Measurements from ENCODE around the gene MARCHF3. TPM values are rescaled to one million over a fixed set of nuclear protein-coding genes. Genes with fewer than 3 reads are reported as not detected.
A peak's percentile ranks its signal among the peaks of the same experiment; 100 is the strongest.

The MARCHF3 gene
- total RNA-seq, 1 experiment from 2014 or later, result 16.1 TPM

- DNase-seq (ENCODE audit: low spot score), result no peak
- Mint-ChIP-seq H3K4me3 (no peak overlapping the region), H3K27ac (peak overlapping the region; percentile 52), H3K4me1 (peaks cover 13% of the 10 kb centered on the region), H3K36me3 (peaks cover 88% of the 10 kb centered on the region), H3K9me3 (no peaks in the 10 kb centered on the region), H3K27me3 (ENCODE audit: low read depth) (no peaks in the 10 kb centered on the region)
- CTCF ChIA-PET, result interaction anchor here (0.6 kb wide), 1 partner anchor 256 kb away, joined by 3 read pairs; no protein-coding TSS in a partner anchor
- TF ChIP-seq ATF3 (CRISPR knock-in tag; conservative IDR thresholded peaks at IDR 0.05), result no peak
- no peak for TF ChIP-seq ZNF396 (CRISPR knock-in tag; IDR thresholded peaks at IDR 0.05; ENCODE audit: borderline replicate concordance)
- TF ChIP-seq EMX1 (CRISPR knock-in tag; IDR thresholded peaks at IDR 0.05), result no peak
- ATAC-seq, result no peak
- POLR2A ChIA-PET, result interaction anchor here (1.1 kb wide), 1 partner anchor 56 kb away, joined by 3 read pairs; no protein-coding TSS in a partner anchor
Measured at GRCh38 chr5:126831156-126831555, 199.2 kb downstream of the MARCHF3 start.

- H3K27ac Mint-ChIP-seq, result no peak overlapping the region; the same call in 1 of the 2 replicates
- TF ChIP-seq ZNF425 (CRISPR knock-in tag; conservative IDR thresholded peaks at IDR 0.05) (no peak), ZMAT4 (CRISPR knock-in tag; IDR thresholded peaks at IDR 0.05) (no peak), E2F1 (CRISPR knock-in tag; IDR thresholded peaks at IDR 0.05) (no peak), IRF1 (CRISPR knock-in tag; IDR thresholded peaks at IDR 0.05) (no peak), MLX (CRISPR knock-in tag; IDR thresholded peaks at IDR 0.05) (no peak), TCF7 (CRISPR knock-in tag; IDR thresholded peaks at IDR 0.05; ENCODE audit: low read depth) (no peak), ZNF232 (CRISPR knock-in tag; IDR thresholded peaks at IDR 0.05) (no peak), ATF6 (CRISPR knock-in tag; IDR thresholded peaks at IDR 0.05) (no peak), GABPB1 (CRISPR knock-in tag; IDR thresholded peaks at IDR 0.05) (no peak), SMAD3 (CRISPR knock-in tag; IDR thresholded peaks at IDR 0.05; ENCODE audit: borderline replicate concordance) (no peak), NFYB (CRISPR knock-in tag; conservative IDR thresholded peaks at IDR 0.05; ENCODE audit: low read depth) (no peak), IRF2 (CRISPR knock-in tag; IDR thresholded peaks at IDR 0.05; ENCODE audit: borderline replicate concordance, low read depth) (no peak), NR2C2 (CRISPR knock-in tag; IDR thresholded peaks at IDR 0.05) (no peak), CDX4 (CRISPR knock-in tag; IDR thresholded peaks at IDR 0.05; ENCODE audit: borderline replicate concordance) (no peak)
- H3K4me3 Mint-ChIP-seq, result no peak overlapping the region
- no peaks in the 10 kb centered on the region for H3K27me3 Mint-ChIP-seq (ENCODE audit: low read depth)
- no peak for DNase-seq (ENCODE audit: low spot score)
- POLR2A ChIA-PET, result interaction anchor here (0.7 kb wide), 1 partner anchor 161 kb away, joined by 3 read pairs; no protein-coding TSS in a partner anchor
- CTCF ChIA-PET, result no interaction called here
- no peaks in the 10 kb centered on the region for H3K9me3 Mint-ChIP-seq
- ATAC-seq, result no peak
- H3K36me3 Mint-ChIP-seq, result peaks cover 88% of the 10 kb centered on the region
- peaks cover 23% of the 10 kb centered on the region for H3K4me1 Mint-ChIP-seq
Measured at GRCh38 chr5:126830061-126830460, 200.3 kb downstream of the MARCHF3 start.

Measured in WTC11 (cell line).